H9 (cell line): ENCODE results near the gene BABAM1. TPM values are rescaled to one million over a fixed set of nuclear protein-coding genes. Genes with fewer than 3 reads are reported as not detected.
A peak's percentile ranks its signal among the peaks of the same experiment; 100 is the strongest.

Experiments
- DNase-seq: peaks from one replicate; pipeline ENCODE4 v3.0.0-alpha.2; 2017
- H2AFZ ChIP-seq: one replicate; pipeline ENCODE4 v1.6.1; 2013; ENCODE audit warnings: mild to moderate bottlenecking, low read length, control low read depth, moderate library complexity
- H2AK5ac ChIP-seq: 2 replicates; pipeline ENCODE4 v1.6.1; 2013; ENCODE audit warnings: low read length, control low read depth, mixed read lengths; ENCODE audit not compliant: insufficient read length
- H2BK120ac ChIP-seq: one replicate; pipeline ENCODE4 v1.6.1; 2013; ENCODE audit warnings: low read depth, mild to moderate bottlenecking, low read length, control low read depth, inconsistent platforms; ENCODE audit not compliant: poor library complexity, severe bottlenecking
- H2BK12ac ChIP-seq: 2 replicates; pipeline ENCODE4 v1.6.1; 2013; ENCODE audit warnings: low read length, control low read depth, mixed read lengths, low read depth; ENCODE audit not compliant: insufficient read length
- H2BK15ac ChIP-seq: 2 replicates; pipeline ENCODE4 v1.6.1; 2013; ENCODE audit warnings: low read depth, low read length, control low read depth
- H2BK20ac ChIP-seq: one replicate; pipeline ENCODE4 v1.6.1; 2013; ENCODE audit warnings: low read depth, mild to moderate bottlenecking, low read length, control low read depth, inconsistent platforms; ENCODE audit not compliant: poor library complexity, severe bottlenecking
- H2BK5ac ChIP-seq: 2 replicates; pipeline ENCODE4 v1.6.1; 2013; ENCODE audit warnings: low read length, control low read depth, mixed read lengths; ENCODE audit not compliant: insufficient read length
- H3K14ac ChIP-seq: 2 replicates; pipeline ENCODE4 v1.6.1; 2013; ENCODE audit warnings: low read length, control low read depth; ENCODE audit not compliant: insufficient read depth
- H3K18ac ChIP-seq: 2 replicates; pipeline ENCODE4 v1.6.1; 2013; ENCODE audit warnings: low read depth, mild to moderate bottlenecking, mixed read lengths, low read length, control low read depth; ENCODE audit not compliant: insufficient read length
- H3K23ac ChIP-seq: 2 replicates; pipeline ENCODE4 v1.6.1; 2013; ENCODE audit warnings: low read length, control low read depth, mixed read lengths, low read depth; ENCODE audit not compliant: insufficient read length
- H3K23me2 ChIP-seq: 2 replicates; pipeline ENCODE4 v1.6.1; 2013; ENCODE audit warnings: low read depth, mild to moderate bottlenecking, mixed read lengths, low read length, control low read depth; ENCODE audit not compliant: insufficient read length, poor library complexity, severe bottlenecking
- H3K27ac ChIP-seq: 2 replicates; pipeline ENCODE4 v1.5.1; 2013; ENCODE audit warnings: low read length, control low read depth, mixed read lengths, low read depth; ENCODE audit not compliant: insufficient read length
- H3K27me3 ChIP-seq: 2 replicates; pipeline ENCODE4 v1.6.1; 2013; ENCODE audit warnings: low read length, control low read depth, inconsistent platforms; ENCODE audit not compliant: insufficient read depth
- H3K4ac ChIP-seq: 2 replicates; pipeline ENCODE4 v1.6.1; 2013; ENCODE audit warnings: low read depth, mild to moderate bottlenecking, control low read depth, inconsistent platforms, low read length, moderate library complexity
- H3K4me1 ChIP-seq: 2 replicates; pipeline ENCODE4 v1.6.1; 2013; ENCODE audit warnings: low read length, control low read depth, inconsistent platforms; ENCODE audit not compliant: insufficient read depth
- H3K4me2 ChIP-seq: 2 replicates; pipeline ENCODE4 v1.6.1; 2013; ENCODE audit warnings: low read length, control low read depth, mixed read lengths; ENCODE audit not compliant: insufficient read length, insufficient read depth
- H3K56ac ChIP-seq: 2 replicates; pipeline ENCODE4 v1.6.1; 2013; ENCODE audit warnings: low read depth, mild to moderate bottlenecking, mixed read lengths, low read length, control low read depth; ENCODE audit not compliant: insufficient read length
- H3K79me1 ChIP-seq: 2 replicates; pipeline ENCODE4 v1.6.1; 2013; ENCODE audit warnings: low read depth, mild to moderate bottlenecking, moderate library complexity, low read length, control low read depth, inconsistent platforms; ENCODE audit not compliant: insufficient read depth, poor library complexity, severe bottlenecking
- H3K79me2 ChIP-seq: 2 replicates; pipeline ENCODE4 v1.6.1; 2013; ENCODE audit warnings: low read length, control low read depth, inconsistent platforms; ENCODE audit not compliant: insufficient read depth
- H3K9ac ChIP-seq: 2 replicates; pipeline ENCODE4 v1.6.1; 2013; ENCODE audit warnings: low read length, control low read depth, mixed read lengths; ENCODE audit not compliant: insufficient read length; ENCODE audit errors: extremely low read depth
- H3K9me3 ChIP-seq: one replicate; pipeline ENCODE4 v1.6.1; 2013; ENCODE audit warnings: low read depth, low read length, inconsistent platforms; ENCODE audit not compliant: control insufficient read depth
- H3T11ph ChIP-seq: one replicate; pipeline ENCODE4 v1.6.1; 2013; ENCODE audit warnings: mild to moderate bottlenecking, low read length, control low read depth, inconsistent platforms
- H4K20me1 ChIP-seq: one replicate; pipeline ENCODE4 v1.6.1; 2013; ENCODE audit not compliant: control insufficient read depth, insufficient read length, insufficient read depth
- H4K5ac ChIP-seq: 2 replicates; pipeline ENCODE4 v1.6.1; 2013; ENCODE audit warnings: low read depth, mild to moderate bottlenecking, mixed read lengths, low read length, control low read depth; ENCODE audit not compliant: insufficient read length
- H4K8ac ChIP-seq: replicated peaks from 2 replicates; pipeline ENCODE4 v1.6.1; 2013; ENCODE audit warnings: low read length, control low read depth, mixed read lengths, low read depth; ENCODE audit not compliant: insufficient read length
- H4K91ac ChIP-seq: 2 replicates; pipeline ENCODE4 v1.6.1; 2013; ENCODE audit warnings: low read depth, mild to moderate bottlenecking, moderate library complexity, mixed read lengths, low read length, control low read depth; ENCODE audit not compliant: insufficient read length
- H3K27ac Mint-ChIP-seq, 3 experiments: 2 replicates in 2 of 3; 3 replicates in 1 of 3; pipeline ENCODE4 v1.8.0; 2020 to 2021; ENCODE audit warnings: mixed read lengths in 3 of 3, mild to moderate bottlenecking in 1 of 3, moderate library complexity in 1 of 3
- H3K27me3 Mint-ChIP-seq: 2 replicates; pipeline ENCODE4 v1.8.0; 2021; ENCODE audit warnings: low read depth, mild to moderate bottlenecking, moderate library complexity, mixed read lengths
- H3K36me3 Mint-ChIP-seq, 3 experiments: 2 replicates in 2 of 3; 3 replicates in 1 of 3; pipeline ENCODE4 v1.8.0; 2020 to 2021; ENCODE audit warnings: low read depth in 3 of 3, mixed read lengths in 3 of 3; ENCODE audit not compliant: insufficient read depth in 1 of 3
- H3K4me1 Mint-ChIP-seq, 2 experiments: 2 replicates each; pipeline ENCODE4 v1.8.0; 2020; ENCODE audit warnings: mixed read lengths in 2 of 2
- H3K4me3 Mint-ChIP-seq, 2 experiments: 2 replicates in 1 of 2; 3 replicates in 1 of 2; pipeline ENCODE4 v1.8.0; 2020 to 2021; ENCODE audit warnings: mild to moderate bottlenecking in 2 of 2, mixed read lengths in 2 of 2, moderate library complexity in 1 of 2
- H3K9me3 Mint-ChIP-seq, 2 experiments: 2 replicates in 1 of 2; 3 replicates in 1 of 2; pipeline ENCODE4 v1.8.0; 2020; ENCODE audit warnings: mild to moderate bottlenecking in 2 of 2, mixed read lengths in 2 of 2, moderate library complexity in 1 of 2
- WGBS: extraction: QIAGEN DNeasy Blood & Tissue Kit; methylation state at CpG from one replicate; pipeline ENCODE4 v1.1.7; 2013; ENCODE audit warnings: missing lambda C conversion rate, low lambda C conversion rate, mixed read lengths; ENCODE audit not compliant: insufficient read length; ENCODE audit errors: extremely low coverage; 5-methylcytosine and 5-hydroxymethylcytosine counted together
- total RNA-seq: library from RNA; stranded (reverse); gene quantifications from 2 replicates; pipeline ENCODE4 v1.2.1, GENCODE V29; 2021
- TF ChIP-seq, protein P1 (sequence below): fragments of 200-600 bp; sonication (generic); conservative IDR thresholded peaks from 3 replicates; pipeline ENCODE4 v1.8.0; 2021; ENCODE audit warnings: antibody characterized with exemption, mild to moderate bottlenecking

Gene BABAM1
- total RNA-seq, 1 experiment from 2014 or later = 130 TPM

- H2BK20ac ChIP-seq = no peak overlapping the region
- TF ChIP-seq, protein P1, sequence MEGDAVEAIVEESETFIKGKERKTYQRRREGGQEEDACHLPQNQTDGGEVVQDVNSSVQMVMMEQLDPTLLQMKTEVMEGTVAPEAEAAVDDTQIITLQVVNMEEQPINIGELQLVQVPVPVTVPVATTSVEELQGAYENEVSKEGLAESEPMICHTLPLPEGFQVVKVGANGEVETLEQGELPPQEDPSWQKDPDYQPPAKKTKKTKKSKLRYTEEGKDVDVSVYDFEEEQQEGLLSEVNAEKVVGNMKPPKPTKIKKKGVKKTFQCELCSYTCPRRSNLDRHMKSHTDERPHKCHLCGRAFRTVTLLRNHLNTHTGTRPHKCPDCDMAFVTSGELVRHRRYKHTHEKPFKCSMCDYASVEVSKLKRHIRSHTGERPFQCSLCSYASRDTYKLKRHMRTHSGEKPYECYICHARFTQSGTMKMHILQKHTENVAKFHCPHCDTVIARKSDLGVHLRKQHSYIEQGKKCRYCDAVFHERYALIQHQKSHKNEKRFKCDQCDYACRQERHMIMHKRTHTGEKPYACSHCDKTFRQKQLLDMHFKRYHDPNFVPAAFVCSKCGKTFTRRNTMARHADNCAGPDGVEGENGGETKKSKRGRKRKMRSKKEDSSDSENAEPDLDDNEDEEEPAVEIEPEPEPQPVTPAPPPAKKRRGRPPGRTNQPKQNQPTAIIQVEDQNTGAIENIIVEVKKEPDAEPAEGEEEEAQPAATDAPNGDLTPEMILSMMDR = no peak
- no peak overlapping the region for H2BK120ac ChIP-seq
- peaks cover 6 to 25% of the 10 kb centered on the region in 2 experiments for H3K4me1 Mint-ChIP-seq
- no peaks in the 10 kb centered on the region for H3K4me1 ChIP-seq
- H3K9me3 ChIP-seq = no peaks in the 10 kb centered on the region
- no peak overlapping the region for H3K23ac ChIP-seq
- no peaks in the 10 kb centered on the region for H3K79me1 ChIP-seq
- no peak overlapping the region for H3K56ac ChIP-seq
- DNase-seq = no peak
- no peak overlapping the region for H3K18ac ChIP-seq
- H3K4me3 Mint-ChIP-seq = peak overlapping the region; percentile 81 to 93
- no peak overlapping the region for H3K14ac ChIP-seq
- peaks cover 5% of the 10 kb centered on the region for H3K23me2 ChIP-seq
- H3K27me3 Mint-ChIP-seq = peaks cover 7% of the 10 kb centered on the region
- WGBS = no CpG with 5 or more reads among the region's 27 CpGs
- H3K27me3 ChIP-seq = no peaks in the 10 kb centered on the region
- H4K5ac ChIP-seq = no peak overlapping the region
- H3T11ph ChIP-seq = no peak overlapping the region
- no peak overlapping the region for H3K27ac ChIP-seq
- no peak overlapping the region for H4K91ac ChIP-seq
- H3K4ac ChIP-seq = no peak overlapping the region
- peak overlapping the region; percentile 0 for H3K9ac ChIP-seq
- no peaks in the 10 kb centered on the region for H3K79me2 ChIP-seq
- peak overlapping the region; percentile 37 for H3K4me2 ChIP-seq
- no peak overlapping the region for H2BK12ac ChIP-seq
- no peak overlapping the region for H2AK5ac ChIP-seq
- no peaks in the 10 kb centered on the region for H4K20me1 ChIP-seq
- H4K8ac ChIP-seq = no peak overlapping the region
- H2BK5ac ChIP-seq = no peak overlapping the region
- no peaks in the 10 kb centered on the region for H3K9me3 Mint-ChIP-seq
- H3K27ac Mint-ChIP-seq = peak overlapping the region in 2 of 3 experiments; percentile 96 to 97; a peak in 3 of 7 replicates
- no peak overlapping the region for H2AFZ ChIP-seq
- no peak overlapping the region for H2BK15ac ChIP-seq
- peaks cover 9 to 45% (median 34%) of the 10 kb centered on the region in 3 experiments for H3K36me3 Mint-ChIP-seq
These were observed 59.9 kb downstream of the BABAM1 start for GRCh38 chr19:17327068-17327653.
